ENCODE measurements around the gene ROCK2. TPM values are rescaled to one million over a fixed set of nuclear protein-coding genes. Genes with fewer than 3 reads are reported as not detected.

Gene ROCK2
- total and polyA plus RNA-seq, 4 donors = 5.3 to 31.0 (median 12.2) TPM

- no peak for TF ChIP-seq HNF4A (conservative IDR thresholded peaks at IDR 0.05)
- no peak for DNase-seq (ENCODE audit: low spot score)
- Histone ChIP-seq H3K9ac (ENCODE audit: low read depth in 1 of 2, low read length in 2 of 2) (no peak overlapping the region), H3K4me1 (ENCODE audit: control insufficient read depth in 4 of 4, insufficient read depth in 4 of 4, low read length in 3 of 4) (no peaks in the 10 kb centered on the region), H3K9me3 (ENCODE audit: control insufficient read depth in 4 of 4, low read length in 3 of 4) (no peaks in the 10 kb centered on the region), H3K4me3 (ENCODE audit: low read depth in 1 of 3, low read length in 3 of 3) (no peak overlapping the region), H3K27me3 (ENCODE audit: control insufficient read depth in 4 of 4, insufficient read depth in 4 of 4, low read length in 3 of 4) (no peaks in the 10 kb centered on the region), H3K27ac (ENCODE audit: low read depth in 1 of 2, low read length in 2 of 2) (no peak overlapping the region), H3K36me3 (ENCODE audit: control insufficient read depth in 4 of 4, insufficient read depth in 3 of 4, low read depth in 1 of 4, low read length in 3 of 4) (peaks cover 0 to 17% (median 13%) of the 10 kb centered on the region in 4 donors)
- WGBS = 90% methylated on average over 6 of the region's 6 CpGs
These were observed 163.8 kb downstream of the ROCK2 start for GRCh38 chr2:11180653-11181052.

- H3K9ac ChIP-seq (ENCODE audit: low read depth in 1 of 2, low read length in 2 of 2) = no peak overlapping the region
- WGBS = 96% methylated on average over 4 of the region's 4 CpGs
- no peaks in the 10 kb centered on the region for H3K4me1 ChIP-seq (ENCODE audit: control insufficient read depth in 4 of 4, insufficient read depth in 4 of 4, low read length in 3 of 4)
- no peak for DNase-seq (ENCODE audit: low spot score)
- H3K4me3 ChIP-seq (ENCODE audit: low read depth in 1 of 3, low read length in 3 of 3) = no peak overlapping the region
- H3K9me3 ChIP-seq (ENCODE audit: control insufficient read depth in 4 of 4, low read length in 3 of 4) = no peaks in the 10 kb centered on the region
- H3K36me3 ChIP-seq (ENCODE audit: control insufficient read depth in 4 of 4, insufficient read depth in 3 of 4, low read depth in 1 of 4, low read length in 3 of 4) = peaks cover 0 to 14% (median 12%) of the 10 kb centered on the region in 4 donors
- no peaks in the 10 kb centered on the region for H3K27me3 ChIP-seq (ENCODE audit: control insufficient read depth in 4 of 4, insufficient read depth in 4 of 4, low read length in 3 of 4)
- TF ChIP-seq TAF1 (conservative IDR thresholded peaks at IDR 0.05) = no peak
- no peak for TF ChIP-seq CTCF (IDR thresholded peaks at IDR 0.05; ENCODE audit: low read depth, low read length, missing input control)
- no peak for TF ChIP-seq NR2F2 (IDR thresholded peaks at IDR 0.05)
- TF ChIP-seq HNF4A (conservative IDR thresholded peaks at IDR 0.05) = no peak
- no peak for TF ChIP-seq ZBTB33 (IDR thresholded peaks at IDR 0.05)
- TF ChIP-seq RXRA (IDR thresholded peaks at IDR 0.05) = no peak
- TF ChIP-seq MAX (IDR thresholded peaks at IDR 0.05) = no peak
- no peak for TF ChIP-seq EGR1 (IDR thresholded peaks at IDR 0.05; ENCODE audit: low read depth in 2 of 2)
- TF ChIP-seq YY1 (IDR thresholded peaks at IDR 0.05) = no peak
- TF ChIP-seq GABPA (IDR thresholded peaks at IDR 0.05 in 1 of 2, conservative IDR thresholded peaks at IDR 0.05 in 1 of 2) = no peak
- H3K27ac ChIP-seq (ENCODE audit: low read depth in 1 of 2, low read length in 2 of 2) = no peak overlapping the region
These were observed 164.5 kb downstream of the ROCK2 start for GRCh38 chr2:11179899-11180298.

- 84% methylated on average over 4 of the region's 4 CpGs for WGBS
- H3K4me3 ChIP-seq (ENCODE audit: low read depth in 1 of 3, low read length in 3 of 3) = no peak overlapping the region
- H3K27ac ChIP-seq (ENCODE audit: low read depth in 1 of 2, low read length in 2 of 2) = no peak overlapping the region
- no peaks in the 10 kb centered on the region for H3K27me3 ChIP-seq (ENCODE audit: control insufficient read depth in 4 of 4, insufficient read depth in 4 of 4, low read length in 3 of 4)
- no peaks in the 10 kb centered on the region for H3K9me3 ChIP-seq (ENCODE audit: control insufficient read depth in 4 of 4, low read length in 3 of 4)
- no peaks in the 10 kb centered on the region for H3K4me1 ChIP-seq (ENCODE audit: control insufficient read depth in 4 of 4, insufficient read depth in 4 of 4, low read length in 3 of 4)
- no peak for DNase-seq (ENCODE audit: low spot score)
- H3K9ac ChIP-seq (ENCODE audit: low read depth in 1 of 2, low read length in 2 of 2) = no peak overlapping the region
- H3K36me3 ChIP-seq (ENCODE audit: control insufficient read depth in 4 of 4, insufficient read depth in 3 of 4, low read depth in 1 of 4, low read length in 3 of 4) = peaks cover 0 to 13% (median 10%) of the 10 kb centered on the region in 4 donors
- TF ChIP-seq EGR1 (IDR thresholded peaks at IDR 0.05; ENCODE audit: low read depth in 2 of 2) (no peak), FOXA2 (IDR thresholded peaks at IDR 0.05) (no peak), HNF4G (IDR thresholded peaks at IDR 0.05) (no peak), GABPA (IDR thresholded peaks at IDR 0.05 in 1 of 2, conservative IDR thresholded peaks at IDR 0.05 in 1 of 2) (no peak), REST (IDR thresholded peaks at IDR 0.05) (no peak)
These were observed 165.2 kb downstream of the ROCK2 start for GRCh38 chr2:11179196-11179595.
